HepG2 (cell line): Measurements from ENCODE around the gene TMEM154. TPM values are rescaled to one million over a fixed set of nuclear protein-coding genes. Genes with fewer than 3 reads are reported as not detected.

Experiments used
- ATAC-seq: fragments of 200-7000 bp; cut with Tn5 transposase; 3 replicates; pipeline ENCODE4 v1.9.1; 2020; ENCODE audit warnings: mild to moderate bottlenecking, moderate library complexity
- BruUV-seq: library from RNA; stranded (reverse); fragments of 400-500 nt; replicated peaks from 2 replicates; lab custom pipeline; 2021; lab: Mats Ljungman, UMichigan
- CTCF ChIA-PET: fragments of 300-600 bp; formaldehyde crosslinking; extraction: SDS; loops from one replicate; lab custom pipeline; 2021; ENCODE audit warnings: low total read pairs, inconsistent platforms, low intra/inter-chr PET ratio; lab: Yijun Ruan, JAX
- POLR2A ChIA-PET: fragments of 350-600 bp; sonication (Branson Sonifier 250); formaldehyde crosslinking; loops from one replicate; lab custom pipeline; 2020; ENCODE audit warnings: antibody characterized with exemption, inconsistent platforms; lab: Yijun Ruan, JAX
- DNase-seq: peaks from one replicate; pipeline ENCODE4 v3.0.0-alpha.2; 2015; ENCODE audit warnings: low spot score
- FAIRE-seq: peaks from 3 replicates; lab custom pipeline; 2011; peaks lifted over from hg19 to GRCh38; lab: Jason Lieb, UNC
- H2AFZ ChIP-seq: one replicate; pipeline ENCODE4 v1.6.1; 2011; ENCODE audit warnings: low read length, inconsistent platforms
- H3K27ac ChIP-seq: fragments of 300-600 bp; 3 replicates; pipeline ENCODE4 v1.8.0; 2011; ENCODE audit warnings: mixed run types, mild to moderate bottlenecking, mixed read lengths, low read length, inconsistent platforms; ENCODE audit not compliant: insufficient read depth; ENCODE audit errors: extremely low read length
- H3K27me3 ChIP-seq, 2 experiments: fragments of 200-600 bp in 1 of 2; 2 replicates in 1 of 2; 3 replicates in 1 of 2; pipeline versions ENCODE4 v1.6.0 to v1.8.0; 2011; ENCODE audit warnings: low read length in 2 of 2, mild to moderate bottlenecking in 2 of 2, moderate library complexity in 2 of 2, inconsistent platforms in 1 of 2; ENCODE audit not compliant: insufficient read depth in 2 of 2, control insufficient read depth in 1 of 2
- H3K36me3 ChIP-seq, 2 experiments: fragments of 200-600 bp in 1 of 2; replicated peaks in 1 of 2; 2 replicates in 1 of 2; 3 replicates in 1 of 2; pipeline versions ENCODE4 v1.5.1 to v1.8.0; 2011; ENCODE audit warnings: low read length in 2 of 2, inconsistent platforms in 1 of 2; ENCODE audit not compliant: insufficient read depth in 2 of 2, control insufficient read depth in 1 of 2
- H3K4me1 ChIP-seq: 2 replicates; pipeline ENCODE4 v1.5.1; 2012; ENCODE audit warnings: low read length, inconsistent platforms; ENCODE audit not compliant: insufficient read depth
- H3K4me2 ChIP-seq: 2 replicates; pipeline ENCODE4 v1.6.0; 2011; ENCODE audit warnings: low read depth, low read length, inconsistent platforms
- H3K4me3 ChIP-seq, 3 experiments: fragments of 200-600 bp in 1 of 3; sonication (generic), shearing (Covaris generic) in 1 of 3; replicated peaks in 1 of 3; 2 replicates each; pipeline ENCODE4 v1.5.1; 2011 to 2016; ENCODE audit warnings: low read length in 3 of 3, inconsistent platforms in 2 of 3, low read depth in 2 of 3, mild to moderate bottlenecking in 2 of 3, control low read depth in 1 of 3, mixed read lengths in 1 of 3; ENCODE audit not compliant: insufficient read depth in 1 of 3
- H3K79me2 ChIP-seq: one replicate; pipeline ENCODE4 v1.6.1; 2011; ENCODE audit warnings: low read length, inconsistent platforms; ENCODE audit not compliant: insufficient read depth
- H3K9ac ChIP-seq: 2 replicates; pipeline ENCODE4 v1.6.0; 2011; ENCODE audit warnings: mild to moderate bottlenecking, low read depth, low read length, inconsistent platforms; ENCODE audit not compliant: insufficient read depth
- H3K9me3 ChIP-seq: 2 replicates; pipeline ENCODE4 v1.5.1; 2012; ENCODE audit warnings: mild to moderate bottlenecking, low read length
- H4K20me1 ChIP-seq: 2 replicates; pipeline ENCODE4 v1.6.0; 2011; ENCODE audit warnings: inconsistent platforms, mild to moderate bottlenecking, low read length, moderate library complexity; ENCODE audit not compliant: insufficient read depth
- CSRNP2 ChIP-seq: sonication (generic); formaldehyde crosslinking; conservative IDR thresholded peaks from 2 replicates; pipeline ENCODE4 v1.8.0; 2022; ENCODE audit warnings: low read depth, missing genetic modification reagents
- NR2F6 ChIP-seq, 2 experiments: IDR thresholded peaks; 2 replicates each; pipeline ENCODE4 v1.6.1; 2016; ENCODE audit warnings: antibody characterized with exemption in 1 of 2, mild to moderate bottlenecking in 1 of 2
- PAWR ChIP-seq: sonication (generic); formaldehyde crosslinking; IDR thresholded peaks from 2 replicates; pipeline ENCODE4 v1.4.0; 2020; ENCODE audit warnings: missing genetic modification reagents, mild to moderate bottlenecking, borderline replicate concordance
- PLRG1 ChIP-seq: fragments of 450-650 bp; conservative IDR thresholded peaks from 2 replicates; pipeline ENCODE4 v1.6.1; 2016
- ZFP91 ChIP-seq: sonication (generic); formaldehyde crosslinking; IDR thresholded peaks from 2 replicates; pipeline ENCODE4 v1.9.0; 2022; ENCODE audit warnings: missing genetic modification reagents, mild to moderate bottlenecking, borderline replicate concordance
- WGBS: methylation state at CpG from one replicate; pipeline ENCODE4 v1.1.6; 2017; ENCODE audit warnings: low lambda C conversion rate; 5-methylcytosine and 5-hydroxymethylcytosine counted together
- in situ Hi-C: cut with HindIII; loops from 2 replicates; pipeline ENCODE4 v1.10.0; 2017; ENCODE audit warnings: low pct_unique_long_range_greater_than_20kb; ENCODE audit not compliant: extremely low pct_ligation_motif_present
- intact Hi-C: fragments of 100-400 bp; cut with micrococcal nuclease; formaldehyde crosslinking; loops from one replicate; pipeline ENCODE4 v1.10.0; 2022; ENCODE audit not compliant: unreplicated experiment
- polyA plus RNA-seq, 8 experiments: library from polyadenylated mRNA; depleted of rRNA in 3 of 8; stranded (reverse) in 7 of 8; unstranded in 1 of 8; fragments of >200 nt; fragmentation: Illumina TruSeq in 4 of 8; extraction: Trizol in 4 of 8; gene quantifications; 2 replicates each; pipeline versions ENCODE4 v1.2.1 to v1.2.3, GENCODE V29; 2011 to 2016; ENCODE audit warnings: low read depth in 4 of 8, missing spikeins in 1 of 8, mixed read lengths in 1 of 8; ENCODE audit not compliant: insufficient read depth in 1 of 8
- total RNA-seq, 5 experiments: library from RNA; depleted of rRNA; stranded (reverse); fragments of >200 nt; fragmentation: Illumina TruSeq; extraction: Trizol; gene quantifications; 2 replicates each; pipeline ENCODE4 v1.2.3, GENCODE V29; 2016; ENCODE audit warnings: low read depth in 1 of 5

The TMEM154 gene
- total and polyA plus RNA-seq, 2 of the 13 experiments (the other 11 are each of a cell fraction or from before 2014, with no cell fraction given): 0.03 TPM; not detected in 1

DNA sequence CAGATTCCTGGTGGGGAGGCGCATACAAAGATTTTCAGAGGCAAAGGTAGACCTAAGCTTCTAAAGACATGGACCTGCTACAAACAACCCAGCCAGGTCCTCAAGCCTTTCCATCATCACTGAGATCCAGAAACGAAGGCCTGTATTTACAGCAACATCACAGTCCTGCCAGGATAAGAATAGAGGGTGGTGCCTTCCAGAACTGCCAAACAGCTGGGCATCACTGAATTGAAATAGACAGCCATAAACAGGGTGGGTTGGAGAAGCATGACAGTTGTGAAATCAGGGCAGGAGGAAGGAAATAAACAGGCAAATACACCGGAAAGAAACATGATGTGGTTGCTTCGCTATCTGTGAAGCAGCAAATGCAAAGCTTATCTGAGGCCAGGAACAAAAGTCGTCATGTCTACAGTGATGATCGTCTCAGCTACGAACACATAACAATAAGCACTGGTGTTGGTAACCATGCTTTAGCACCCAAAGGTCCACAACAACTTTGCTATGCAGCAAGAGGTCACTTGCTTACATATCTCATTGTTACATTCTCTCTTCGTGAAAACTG, 6.7 kb upstream of the TMEM154 start:
- ATAC-seq (no peak), FAIRE-seq (no peak), DNase-seq (no peak)
- no peak overlapping the region for H3K4me3 ChIP-seq
- no peak overlapping the region for H3K9ac ChIP-seq
- TF ChIP-seq PAWR (CRISPR knock-in tag): no peak
- no peaks in the 10 kb centered on the region for H4K20me1 ChIP-seq
- no peaks in the 10 kb centered on the region for H3K9me3 ChIP-seq
- intact Hi-C loops: no loop called here
- in situ Hi-C loops: no loop called here
- H3K27ac ChIP-seq: no peak overlapping the region
- no TSS peak for BruUV-seq
- H3K79me2 ChIP-seq: no peaks in the 10 kb centered on the region
- 34% methylated on average over 8 of the region's 8 CpGs for WGBS
- no peak overlapping the region for H2AFZ ChIP-seq
- ChIA-PET POLR2A (no interaction called here), CTCF (no interaction called here)
- H3K4me1 ChIP-seq: peaks cover 13% of the 10 kb centered on the region; the same call in 1 of the 2 replicates
- H3K27me3 ChIP-seq: no peaks in the 10 kb centered on the region; a peak in 1 of 5 replicates
- no peaks in the 10 kb centered on the region for H3K36me3 ChIP-seq
- no peak overlapping the region for H3K4me2 ChIP-seq

DNA sequence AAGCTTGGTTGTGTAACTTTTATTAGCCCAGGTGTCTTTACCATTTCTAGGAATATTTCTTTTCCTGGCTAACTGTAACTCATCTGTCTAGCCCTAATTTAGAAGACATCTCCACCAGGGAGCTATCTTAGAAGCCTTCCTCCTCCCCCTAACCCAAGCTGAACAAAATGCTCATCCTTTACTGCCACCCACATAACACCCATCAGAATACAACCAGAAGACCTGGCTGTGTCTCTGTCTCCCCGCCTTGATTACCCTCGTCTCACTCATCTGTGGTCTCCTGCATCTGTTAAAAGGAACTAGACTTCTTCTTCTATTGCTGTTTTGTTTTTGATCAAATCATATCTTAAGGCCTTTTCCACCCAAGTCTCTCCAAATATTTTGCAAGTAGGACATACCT, 4.8 kb upstream of the TMEM154 start:
- FAIRE-seq: no peak
- DNase-seq: no peak
- intact Hi-C loops: no loop called here
- Histone ChIP-seq H3K79me2 (no peaks in the 10 kb centered on the region), H2AFZ (no peak overlapping the region), H3K27ac (no peak overlapping the region), H4K20me1 (no peaks in the 10 kb centered on the region), H3K4me2 (no peak overlapping the region), H3K27me3 (peaks cover 0 to 17% of the 10 kb centered on the region in 2 experiments; a peak in 4 of 5 replicates), H3K4me1 (peaks cover 5% of the 10 kb centered on the region), H3K9me3 (no peaks in the 10 kb centered on the region), H3K36me3 (no peaks in the 10 kb centered on the region), H3K4me3 (no peak overlapping the region), H3K9ac (no peak overlapping the region)
- ChIA-PET CTCF (no interaction called here), POLR2A (no interaction called here)
- TF ChIP-seq PLRG1 (no peak), NR2F6 (IDR thresholded peaks at IDR 0.05) (no peak), NR2F6 (CRISPR knock-in tag; IDR thresholded peaks at IDR 0.05) (no peak), ZFP91 (CRISPR knock-in tag) (no peak), CSRNP2 (CRISPR knock-in tag) (no peak)
- no peak for ATAC-seq
- BruUV-seq: no TSS peak
- in situ Hi-C loops: no loop called here
- 0% methylated on average over 2 of the region's 2 CpGs for WGBS
